B cell (primary cell): ENCODE data around the gene TENM4. TPM values are rescaled to one million over a fixed set of nuclear protein-coding genes. Genes with fewer than 3 reads are reported as not detected.
A peak's percentile ranks its signal among the peaks of the same experiment; 100 is the strongest.

Experiments used
- ATAC-seq: fragments of 200-7000 bp; cut with Tn5 transposase; one replicate; pipeline ENCODE4 v1.10.0; 2021; ENCODE audit warnings: low read depth, mild to moderate bottlenecking, moderate number of reproducible peaks, moderate library complexity
- CTCF ChIA-PET: fragments of 350-600 bp; sonication (Branson Sonifier 250); formaldehyde crosslinking; loops from one replicate; lab custom pipeline; 2021; ENCODE audit warnings: antibody characterized with exemption, inconsistent platforms; lab: Charles Lee
- POLR2A ChIA-PET: fragments of 350-600 bp; sonication (Branson Sonifier 250); formaldehyde crosslinking; loops from one replicate; lab custom pipeline; 2021; ENCODE audit warnings: antibody characterized with exemption; lab: Charles Lee
- DNase-seq: peaks from one replicate; pipeline ENCODE4 v3.0.0; 2013
- H2AFZ ChIP-seq: 2 replicates; pipeline ENCODE4 v1.6.1; 2012; ENCODE audit warnings: mild to moderate bottlenecking, low read depth, low read length; ENCODE audit not compliant: insufficient read depth, poor library complexity, severe bottlenecking
- H3K27ac ChIP-seq, 2 donors: 1 replicate in 1 of 2; 2 replicates in 1 of 2; pipeline ENCODE4 v1.5.1; 2012 to 2013; ENCODE audit warnings: low read length in 2 of 2, mild to moderate bottlenecking in 2 of 2, moderate library complexity in 1 of 2
- H3K27me3 ChIP-seq, 4 experiments: fragments of 200-600 bp in 1 of 4; sonication (generic) in 1 of 4; replicated peaks in 1 of 4; 1 replicate in 2 of 4; 2 replicates in 2 of 4; pipeline versions ENCODE4 v1.6.1 to v1.7.0; 2013 to 2016; ENCODE audit warnings: low read length in 3 of 4, mild to moderate bottlenecking in 2 of 4, mixed read lengths in 1 of 4, moderate library complexity in 1 of 4; ENCODE audit not compliant: insufficient read depth in 4 of 4, control insufficient read depth in 3 of 4; ENCODE audit errors: control extremely low read depth in 1 of 4
- H3K36me3 ChIP-seq, 2 experiments: replicated peaks in 1 of 2; 1 replicate in 1 of 2; 2 replicates in 1 of 2; pipeline versions ENCODE4 v1.6.1 to v1.7.1; 2013; ENCODE audit warnings: low read length in 1 of 2; ENCODE audit not compliant: insufficient read depth in 2 of 2, control insufficient read depth in 1 of 2; ENCODE audit errors: control extremely low read depth in 1 of 2, extremely low read depth in 1 of 2
- H3K4me1 ChIP-seq, 2 donors: fragments of 200-600 bp in 1 of 2; sonication (generic) in 1 of 2; 1 replicate in 1 of 2; 2 replicates in 1 of 2; pipeline versions ENCODE4 v1.5.1 to v1.6.1; 2013 to 2017; ENCODE audit warnings: low read length in 2 of 2; ENCODE audit not compliant: control insufficient read depth in 2 of 2, insufficient read depth in 2 of 2
- H3K4me2 ChIP-seq: replicated peaks from 2 replicates; pipeline ENCODE3; 2012; ENCODE audit warnings: mild to moderate bottlenecking, low read depth, low read length; ENCODE audit not compliant: poor library complexity, severe bottlenecking
- H3K4me3 ChIP-seq, 5 experiments: fragments of 200-600 bp in 1 of 5; sonication (generic) in 1 of 5; 1 replicate in 3 of 5; 2 replicates in 2 of 5; pipeline versions ENCODE4 v1.5.1 to v1.7.0; 2011 to 2016; ENCODE audit warnings: low read length in 4 of 5, mild to moderate bottlenecking in 4 of 5, low read depth in 2 of 5, control low read depth in 1 of 5, moderate library complexity in 1 of 5; ENCODE audit not compliant: insufficient read depth in 1 of 5; ENCODE audit errors: control extremely low read depth in 1 of 5, extremely low read depth in 1 of 5
- H3K79me2 ChIP-seq: fragments of 200-600 bp; sonication (generic); one replicate; pipeline ENCODE4 v1.6.0; 2016; ENCODE audit warnings: low read length; ENCODE audit not compliant: control insufficient read depth, insufficient read depth
- H3K9ac ChIP-seq: fragments of 200-600 bp; sonication (generic); 2 replicates; pipeline ENCODE4 v1.6.1; 2017; ENCODE audit warnings: mild to moderate bottlenecking, low read length, moderate library complexity
- H3K9me3 ChIP-seq, 3 donors: one replicate each; pipeline versions ENCODE4 v1.6.1 to v1.7.1; 2013; ENCODE audit warnings: low read length in 2 of 3; ENCODE audit not compliant: control insufficient read depth in 2 of 3, insufficient read depth in 1 of 3; ENCODE audit errors: control extremely low read depth in 1 of 3
- H4K20me1 ChIP-seq: 2 replicates; pipeline ENCODE4 v1.6.0; 2012; ENCODE audit warnings: mild to moderate bottlenecking, low read length; ENCODE audit not compliant: insufficient read depth, control insufficient read depth, poor library complexity, severe bottlenecking
- H3K27ac Mint-ChIP-seq: one replicate; pipeline ENCODE4 v1.8.0; 2021; ENCODE audit warnings: mixed read lengths
- H3K27me3 Mint-ChIP-seq: one replicate; pipeline ENCODE4 v1.8.0; 2021; ENCODE audit warnings: mixed read lengths
- H3K4me1 Mint-ChIP-seq: one replicate; pipeline ENCODE4 v1.8.0; 2021; ENCODE audit warnings: mixed read lengths
- H3K4me3 Mint-ChIP-seq: one replicate; pipeline ENCODE4 v1.8.0; 2021; ENCODE audit warnings: mixed read lengths
- H3K9me3 Mint-ChIP-seq: one replicate; pipeline ENCODE4 v1.8.0; 2022; ENCODE audit warnings: mixed read lengths; ENCODE audit not compliant: insufficient read depth
- CTCF ChIP-seq: fragments of 200-600 bp; IDR thresholded peaks from one replicate; pipeline ENCODE4 v1.8.0; 2022; ENCODE audit warnings: antibody characterized with exemption, mild to moderate bottlenecking
- EZH2 ChIP-seq: IDR thresholded peaks from 2 replicates; pipeline ENCODE4 v1.6.1; 2012; ENCODE audit warnings: borderline replicate concordance, low read depth, mild to moderate bottlenecking, moderate library complexity, low read length; ENCODE audit not compliant: insufficient read depth, poor library complexity, severe bottlenecking
- WGBS: methylation state at CpG from one replicate; pipeline ENCODE4 v1.1.5; 2013; ENCODE audit warnings: missing lambda C conversion rate; ENCODE audit not compliant: insufficient coverage; 5-methylcytosine and 5-hydroxymethylcytosine counted together
- intact Hi-C: fragments of 100-400 bp; cut with micrococcal nuclease; formaldehyde crosslinking; loops from one replicate; pipeline ENCODE4 v1.10.0; 2022
- polyA plus RNA-seq: library from polyadenylated mRNA; depleted of rRNA; stranded (reverse); fragments of >200 nt; gene quantifications from 2 replicates; pipeline ENCODE4 v1.2.3, GENCODE V29; 2012
- total RNA-seq, 2 donors: library from RNA; stranded (reverse); fragments of 120-200 nt in 1 of 2; gene quantifications; 1 replicate in 1 of 2; 2 replicates in 1 of 2; pipeline versions ENCODE4 v1.2.3 to v1.2.4, GENCODE V29; 2013 to 2022

The TENM4 gene
- total and polyA plus RNA-seq, 2 donors (not counting 1 experiment from before 2014, with no cell fraction given), result 0.09 to 5.7 TPM

- ChIA-PET CTCF (interaction anchor here (0.6 to 2.8 kb wide), 5 partner anchors 12 to 54 kb away, joined by 3 to 16 read pairs (median 5); no protein-coding TSS in a partner anchor), POLR2A (no interaction called here)
- H3K9ac ChIP-seq, result peak overlapping the region; percentile 60
- H3K27me3 Mint-ChIP-seq, result peaks cover 52% of the 10 kb centered on the region
- peak overlapping the region; percentile 96 for H3K4me2 ChIP-seq
- no peaks in the 10 kb centered on the region for H3K79me2 ChIP-seq
- ATAC-seq (no peak), DNase-seq (peak; percentile 41)
- H3K4me1 ChIP-seq, result peaks cover 44% of the 10 kb centered on the region in 2 donors
- H2AFZ ChIP-seq, result peak overlapping the region; percentile 61
- H3K4me1 Mint-ChIP-seq, result peaks cover 40% of the 10 kb centered on the region
- H3K4me3 Mint-ChIP-seq, result peak overlapping the region; percentile 88
- no peaks in the 10 kb centered on the region for H3K36me3 ChIP-seq
- no peaks in the 10 kb centered on the region for H3K9me3 Mint-ChIP-seq
- H3K4me3 ChIP-seq, result peak overlapping the region in 4 of 5 experiments; percentile 45 to 66 (median 60)
- peaks cover 0 to 55% (median 41%) of the 10 kb centered on the region in 4 experiments for H3K27me3 ChIP-seq
- peak overlapping the region; percentile 46 for H3K27ac Mint-ChIP-seq
- intact Hi-C loops, result no loop called here
- H4K20me1 ChIP-seq, result no peaks in the 10 kb centered on the region
- TF ChIP-seq EZH2 (peak; percentile 17), CTCF (no peak)
- whole genome bisulfite sequencing, result 3% methylated on average over 13 of the region's 24 CpGs
- no peak overlapping the region for H3K27ac ChIP-seq
- peaks cover 0 to 26% (median 0%) of the 10 kb centered on the region in 3 donors for H3K9me3 ChIP-seq
These were observed 1.4 kb downstream of the TENM4 start for GRCh38 chr11:79439410-79439885.

- Histone ChIP-seq H3K4me1 (peaks cover 44% of the 10 kb centered on the region in 2 donors), H2AFZ (peak overlapping the region; percentile 41), H3K79me2 (no peaks in the 10 kb centered on the region), H3K9ac (peak overlapping the region; percentile 60), H3K27ac (no peak overlapping the region), H3K27me3 (peaks cover 0 to 61% (median 47%) of the 10 kb centered on the region in 4 experiments), H3K36me3 (no peaks in the 10 kb centered on the region), H3K9me3 (peaks cover 0 to 26% (median 0%) of the 10 kb centered on the region in 3 donors), H3K4me3 (peak overlapping the region in 4 of 5 experiments; percentile 45 to 66 (median 53)), H3K4me2 (peak overlapping the region; percentile 96), H4K20me1 (no peaks in the 10 kb centered on the region)
- POLR2A ChIA-PET, result no interaction called here
- no peak for ATAC-seq
- CTCF ChIA-PET, result interaction anchor here (0.8 to 2.8 kb wide), 4 partner anchors 14 to 55 kb away, joined by 3 to 16 read pairs (median 6); no protein-coding TSS in a partner anchor
- H3K9me3 Mint-ChIP-seq, result no peaks in the 10 kb centered on the region
- WGBS, result 2% methylated on average over 28 of the region's 41 CpGs
- intact Hi-C loops, result no loop called here
- peaks cover 40% of the 10 kb centered on the region for H3K4me1 Mint-ChIP-seq
- H3K27me3 Mint-ChIP-seq, result peaks cover 54% of the 10 kb centered on the region
- peak overlapping the region; percentile 88 for H3K4me3 Mint-ChIP-seq
- peak overlapping the region; percentile 38 for H3K27ac Mint-ChIP-seq
- DNase-seq, result peak; percentile 62
- TF ChIP-seq EZH2 (no peak), CTCF (no peak)
These were observed 2.0 kb downstream of the TENM4 start for GRCh38 chr11:79438631-79439409.
